H1 (cell line): Measurements from ENCODE around the gene GATA5. TPM values are rescaled to one million over a fixed set of nuclear protein-coding genes. Genes with fewer than 3 reads are reported as not detected.

Source experiments
- ASH2L ChIP-seq: fragments of 200-600, 300-600 bp; sonication (generic); IDR thresholded peaks from one replicate; pipeline ENCODE4 v1.7.1; 2017; ENCODE audit warnings: low read length
- EP300 ChIP-seq, 2 experiments: IDR thresholded peaks; 1 replicate in 1 of 2; 2 replicates in 1 of 2; pipeline ENCODE4 v1.6.1; 2011 to 2012; ENCODE audit warnings: low read depth in 2 of 2, low read length in 2 of 2, mild to moderate bottlenecking in 2 of 2, borderline replicate concordance in 1 of 2, inconsistent platforms in 1 of 2, moderate library complexity in 1 of 2
- JUN ChIP-seq: IDR thresholded peaks from 2 replicates; pipeline ENCODE4 v1.6.1; 2011; ENCODE audit warnings: low read depth, mild to moderate bottlenecking, improper control_type of control experiment, low read length
- SIN3A ChIP-seq, 2 experiments: IDR thresholded peaks in 1 of 2; conservative IDR thresholded peaks in 1 of 2; 2 replicates each; pipeline ENCODE4 v1.6.1; 2011 to 2012; ENCODE audit warnings: low read length in 2 of 2, improper control_type of control experiment in 1 of 2, low read depth in 1 of 2, mild to moderate bottlenecking in 1 of 2
- polyA plus RNA-seq, 7 experiments: library from polyadenylated mRNA; depleted of rRNA in 3 of 7; stranded (reverse) in 5 of 7; unstranded in 2 of 7; fragments of >200 nt in 5 of 7; fragments of 200-250 nt in 2 of 7; gene quantifications; 1 replicate in 5 of 7; 2 replicates in 1 of 7; 4 replicates in 1 of 7; pipeline versions ENCODE4 v1.2.1 to v1.2.3, GENCODE V29; 2011 to 2013; ENCODE audit warnings: missing spikeins in 2 of 7, mixed read lengths in 2 of 7
- total RNA-seq: library from RNA; stranded (reverse); fragmentation: NEBNext Ultra II Directional; extraction: Animal tissue kit (Norgen Biotek cat#: 25700); gene quantifications from 2 replicates; pipeline ENCODE4 v1.2.1, GENCODE V29; 2021

GATA5 gene
- total and polyA plus RNA-seq, 2 of the 8 experiments (the other 6 are each of a cell fraction or from before 2014, with no cell fraction given) = 0.08 to 0.11 TPM

- no peak for TF ChIP-seq SIN3A (conservative IDR thresholded peaks at IDR 0.05 in 1 of 2, IDR thresholded peaks at IDR 0.05 in 1 of 2; ENCODE audit: low read depth in 1 of 2, low read length in 2 of 2)
- TF ChIP-seq EP300 (IDR thresholded peaks at IDR 0.05; ENCODE audit: borderline replicate concordance in 1 of 2, low read depth in 2 of 2, low read length in 2 of 2) = no peak
- no peak for TF ChIP-seq ASH2L
- no peak for TF ChIP-seq JUN
Measured at GRCh38 chr20:62494537-62494936, 18.7 kb upstream of the GATA5 start (continued).
